HG02970 (cell line): ENCODE data around the gene PKP3.
"Not testable (repeated sequence)": the region's sequence is repeated elsewhere in the genome, so short reads cannot be mapped to it uniquely, and the experiment has no call there.

Experiments used
- ATAC-seq: cut with Tn5 transposase; IDR thresholded peaks from one replicate; pipeline ENCODE4 v1.9.1; 2021; ENCODE audit warnings: mild to moderate bottlenecking, moderate library complexity, moderate number of reproducible peaks; ENCODE audit not compliant: unreplicated experiment, low FRiP score

Gene PKP3

GRCh38 chr11:420911-421321 is 26.9 kb downstream of the PKP3 start:
- ATAC-seq: no peak

- ATAC-seq: no peak
Observed at GRCh38 chr11:422249-422656, 28.2 kb downstream of the PKP3 start.

- no peak for ATAC-seq
Observed at GRCh38 chr11:424232-424631, 30.2 kb downstream of the PKP3 start.

GRCh38 chr11:424766-425165 is 30.8 kb downstream of the PKP3 start:
- ATAC-seq: not testable (repeated sequence)

- no peak for ATAC-seq
Observed at GRCh38 chr11:425301-425700, 31.3 kb downstream of the PKP3 start.

GRCh38 chr11:426851-427250 is 32.8 kb downstream of the PKP3 start:
- no peak for ATAC-seq

GRCh38 chr11:428295-428694 is 34.3 kb downstream of the PKP3 start:
- no peak for ATAC-seq

GRCh38 chr11:429391-429790 is 35.4 kb downstream of the PKP3 start:
- ATAC-seq: no peak

- no peak for ATAC-seq
Observed at GRCh38 chr11:429931-430456, 36.0 kb downstream of the PKP3 start.

- ATAC-seq: no peak
Observed at GRCh38 chr11:431921-432320, 37.9 kb downstream of the PKP3 start.

- no peak for ATAC-seq
Observed at GRCh38 chr11:432501-433100, 38.6 kb downstream of the PKP3 start.

- ATAC-seq: no peak
Observed at GRCh38 chr11:433111-433510, 39.1 kb downstream of the PKP3 start.

- no peak for ATAC-seq
Observed at GRCh38 chr11:433641-434040, 39.6 kb downstream of the PKP3 start.

GRCh38 chr11:434496-434895 is 40.5 kb downstream of the PKP3 start:
- no peak for ATAC-seq

GRCh38 chr11:434999-435740 is 41.2 kb downstream of the PKP3 start:
- not testable (repeated sequence) for ATAC-seq

GRCh38 chr11:437228-437870 is 43.3 kb downstream of the PKP3 start:
- no peak for ATAC-seq

- no peak for ATAC-seq
Observed at GRCh38 chr11:438101-438844, 44.3 kb downstream of the PKP3 start.

- ATAC-seq: no peak
Observed at GRCh38 chr11:439315-440064, 45.5 kb downstream of the PKP3 start.

GRCh38 chr11:440065-441042 is 46.3 kb downstream of the PKP3 start:
- no peak for ATAC-seq
